Measurements from ENCODE around the gene KLHL21. TPM values are rescaled to one million over a fixed set of nuclear protein-coding genes. Genes with fewer than 3 reads are reported as not detected.
"Not testable (repeated sequence)": the region's sequence is repeated elsewhere in the genome, so short reads cannot be mapped to it uniquely, and the experiment has no call there.

KLHL21 gene
- total RNA-seq, 1 donor from 2014 or later, result 18.8 TPM

GRCh38 chr1:6638226-6638625 lies 35.6 kb upstream of the KLHL21 start:
- no peaks in the 10 kb centered on the region for H3K9me3 Mint-ChIP-seq
- H3K36me3 Mint-ChIP-seq (ENCODE audit: low read depth), result peaks cover 16% of the 10 kb centered on the region

GRCh38 chr1:6637770-6638169 lies 35.1 kb upstream of the KLHL21 start:
- Mint-ChIP-seq H3K4me3 (no peak overlapping the region), H3K27ac (ENCODE audit: unreplicated experiment) (no peak overlapping the region), H3K36me3 (ENCODE audit: low read depth) (peaks cover 16% of the 10 kb centered on the region), H3K27me3 (ENCODE audit: low read depth) (no peaks in the 10 kb centered on the region), H3K4me1 (no peaks in the 10 kb centered on the region), H3K9me3 (no peaks in the 10 kb centered on the region)
- no peak for DNase-seq (ENCODE audit: low read depth, low spot score)
- no peak for TF ChIP-seq CTCF (conservative IDR thresholded peaks at IDR 0.05)

More at GRCh38 chr1:6638226-6638625, 35.6 kb upstream of the KLHL21 start:
- DNase-seq (ENCODE audit: low read depth, low spot score), result no peak
- Mint-ChIP-seq H3K4me3 (no peak overlapping the region), H3K27ac (ENCODE audit: unreplicated experiment) (no peak overlapping the region), H3K27me3 (ENCODE audit: low read depth) (no peaks in the 10 kb centered on the region), H3K4me1 (no peaks in the 10 kb centered on the region)
- TF ChIP-seq CTCF (conservative IDR thresholded peaks at IDR 0.05), result no peak

GRCh38 chr1:6636778-6637177 lies 34.1 kb upstream of the KLHL21 start:
- H3K9me3 Mint-ChIP-seq; DNase-seq (ENCODE audit: low read depth, low spot score); H3K4me1 Mint-ChIP-seq; H3K4me3 Mint-ChIP-seq; H3K27me3 Mint-ChIP-seq (ENCODE audit: low read depth); H3K27ac Mint-ChIP-seq (ENCODE audit: unreplicated experiment): not testable (repeated sequence)
- peaks cover 11% of the 10 kb centered on the region for H3K36me3 Mint-ChIP-seq (ENCODE audit: low read depth)

- Mint-ChIP-seq H3K36me3 (ENCODE audit: low read depth) (peaks cover 11% of the 10 kb centered on the region), H3K4me3 (no peak overlapping the region), H3K9me3 (no peaks in the 10 kb centered on the region), H3K27ac (ENCODE audit: unreplicated experiment) (peak overlapping the region; percentile 76), H3K4me1 (no peaks in the 10 kb centered on the region), H3K27me3 (ENCODE audit: low read depth) (no peaks in the 10 kb centered on the region)
- TF ChIP-seq CTCF (conservative IDR thresholded peaks at IDR 0.05), result no peak
- DNase-seq (ENCODE audit: low read depth, low spot score), result no peak
Measured at GRCh38 chr1:6635910-6636760, 33.5 kb upstream of the KLHL21 start.

- Mint-ChIP-seq H3K36me3 (ENCODE audit: low read depth) (peaks cover 11% of the 10 kb centered on the region), H3K9me3 (no peaks in the 10 kb centered on the region), H3K27me3 (ENCODE audit: low read depth) (no peaks in the 10 kb centered on the region), H3K4me1 (no peaks in the 10 kb centered on the region), H3K27ac (ENCODE audit: unreplicated experiment) (no peak overlapping the region), H3K4me3 (no peak overlapping the region)
- no peak for TF ChIP-seq CTCF (conservative IDR thresholded peaks at IDR 0.05)
- no peak for DNase-seq (ENCODE audit: low read depth, low spot score)
Measured at GRCh38 chr1:6635161-6635909, 32.7 kb upstream of the KLHL21 start.

All from neural crest cell (in vitro differentiated cells).